HepG2 (cell line): ENCODE results near the gene KIAA1958. TPM values are rescaled to one million over a fixed set of nuclear protein-coding genes. Genes with fewer than 3 reads are reported as not detected.

Source experiments
- ATAC-seq: fragments of 200-7000 bp; cut with Tn5 transposase; 3 replicates; pipeline ENCODE4 v1.9.1; 2020; ENCODE audit warnings: mild to moderate bottlenecking, moderate library complexity
- BruUV-seq: library from RNA; stranded (reverse); fragments of 400-500 nt; replicated peaks from 2 replicates; lab custom pipeline; 2021; lab: Mats Ljungman, UMichigan
- CTCF ChIA-PET: fragments of 300-600 bp; formaldehyde crosslinking; extraction: SDS; loops from one replicate; lab custom pipeline; 2021; ENCODE audit warnings: low total read pairs, inconsistent platforms, low intra/inter-chr PET ratio; lab: Yijun Ruan, JAX
- POLR2A ChIA-PET: fragments of 350-600 bp; sonication (Branson Sonifier 250); formaldehyde crosslinking; loops from one replicate; lab custom pipeline; 2020; ENCODE audit warnings: antibody characterized with exemption, inconsistent platforms; lab: Yijun Ruan, JAX
- DNase-seq: peaks from one replicate; pipeline ENCODE4 v3.0.0-alpha.2; 2015; ENCODE audit warnings: low spot score
- FAIRE-seq: peaks from 3 replicates; lab custom pipeline; 2011; peaks lifted over from hg19 to GRCh38; lab: Jason Lieb, UNC
- H2AFZ ChIP-seq: one replicate; pipeline ENCODE4 v1.6.1; 2011; ENCODE audit warnings: low read length, inconsistent platforms
- H3K27ac ChIP-seq: fragments of 300-600 bp; 3 replicates; pipeline ENCODE4 v1.8.0; 2011; ENCODE audit warnings: mixed run types, mild to moderate bottlenecking, mixed read lengths, low read length, inconsistent platforms; ENCODE audit not compliant: insufficient read depth; ENCODE audit errors: extremely low read length
- H3K27me3 ChIP-seq, 2 experiments: fragments of 200-600 bp in 1 of 2; 2 replicates in 1 of 2; 3 replicates in 1 of 2; pipeline versions ENCODE4 v1.6.0 to v1.8.0; 2011; ENCODE audit warnings: low read length in 2 of 2, mild to moderate bottlenecking in 2 of 2, moderate library complexity in 2 of 2, inconsistent platforms in 1 of 2; ENCODE audit not compliant: insufficient read depth in 2 of 2, control insufficient read depth in 1 of 2
- H3K36me3 ChIP-seq, 2 experiments: fragments of 200-600 bp in 1 of 2; replicated peaks in 1 of 2; 2 replicates in 1 of 2; 3 replicates in 1 of 2; pipeline versions ENCODE4 v1.5.1 to v1.8.0; 2011; ENCODE audit warnings: low read length in 2 of 2, inconsistent platforms in 1 of 2; ENCODE audit not compliant: insufficient read depth in 2 of 2, control insufficient read depth in 1 of 2
- H3K4me1 ChIP-seq: 2 replicates; pipeline ENCODE4 v1.5.1; 2012; ENCODE audit warnings: low read length, inconsistent platforms; ENCODE audit not compliant: insufficient read depth
- H3K4me2 ChIP-seq: 2 replicates; pipeline ENCODE4 v1.6.0; 2011; ENCODE audit warnings: low read depth, low read length, inconsistent platforms
- H3K4me3 ChIP-seq, 3 experiments: fragments of 200-600 bp in 1 of 3; sonication (generic), shearing (Covaris generic) in 1 of 3; replicated peaks in 1 of 3; 2 replicates each; pipeline ENCODE4 v1.5.1; 2011 to 2016; ENCODE audit warnings: low read length in 3 of 3, inconsistent platforms in 2 of 3, low read depth in 2 of 3, mild to moderate bottlenecking in 2 of 3, control low read depth in 1 of 3, mixed read lengths in 1 of 3; ENCODE audit not compliant: insufficient read depth in 1 of 3
- H3K79me2 ChIP-seq: one replicate; pipeline ENCODE4 v1.6.1; 2011; ENCODE audit warnings: low read length, inconsistent platforms; ENCODE audit not compliant: insufficient read depth
- H3K9ac ChIP-seq: 2 replicates; pipeline ENCODE4 v1.6.0; 2011; ENCODE audit warnings: mild to moderate bottlenecking, low read depth, low read length, inconsistent platforms; ENCODE audit not compliant: insufficient read depth
- H3K9me3 ChIP-seq: 2 replicates; pipeline ENCODE4 v1.5.1; 2012; ENCODE audit warnings: mild to moderate bottlenecking, low read length
- H4K20me1 ChIP-seq: 2 replicates; pipeline ENCODE4 v1.6.0; 2011; ENCODE audit warnings: inconsistent platforms, mild to moderate bottlenecking, low read length, moderate library complexity; ENCODE audit not compliant: insufficient read depth
- ISX ChIP-seq: sonication (generic); formaldehyde crosslinking; conservative IDR thresholded peaks from 2 replicates; pipeline ENCODE4 v1.5.0; 2020; ENCODE audit warnings: missing genetic modification reagents
- ONECUT2 ChIP-seq: sonication (generic); formaldehyde crosslinking; IDR thresholded peaks from 2 replicates; pipeline ENCODE4 v1.4.0; 2020; ENCODE audit warnings: missing genetic modification reagents
- TBP ChIP-seq: sonication (generic); formaldehyde crosslinking; IDR thresholded peaks from 2 replicates; pipeline ENCODE4 v1.5.0; 2020; ENCODE audit warnings: missing genetic modification reagents
- TCF7 ChIP-seq: sonication (generic); IDR thresholded peaks from 2 replicates; pipeline ENCODE4 v1.6.1; 2016; ENCODE audit warnings: antibody characterized with exemption, low read depth
- ZC3H13 ChIP-seq: sonication (generic); formaldehyde crosslinking; IDR thresholded peaks from 2 replicates; pipeline ENCODE4 v1.8.1; 2023; ENCODE audit warnings: mild to moderate bottlenecking, missing genetic modification reagents, moderate library complexity
- ZNF569 ChIP-seq: sonication (generic); formaldehyde crosslinking; IDR thresholded peaks from 2 replicates; pipeline ENCODE4 v1.5.0; 2020; ENCODE audit warnings: mild to moderate bottlenecking, missing genetic modification reagents, moderate library complexity, borderline replicate concordance
- WGBS: methylation state at CpG from one replicate; pipeline ENCODE4 v1.1.6; 2017; ENCODE audit warnings: low lambda C conversion rate; 5-methylcytosine and 5-hydroxymethylcytosine counted together
- in situ Hi-C: cut with HindIII; loops from 2 replicates; pipeline ENCODE4 v1.10.0; 2017; ENCODE audit warnings: low pct_unique_long_range_greater_than_20kb; ENCODE audit not compliant: extremely low pct_ligation_motif_present
- intact Hi-C: fragments of 100-400 bp; cut with micrococcal nuclease; formaldehyde crosslinking; loops from one replicate; pipeline ENCODE4 v1.10.0; 2022; ENCODE audit not compliant: unreplicated experiment
- polyA plus RNA-seq, 8 experiments: library from polyadenylated mRNA; depleted of rRNA in 3 of 8; stranded (reverse) in 7 of 8; unstranded in 1 of 8; fragments of >200 nt; fragmentation: Illumina TruSeq in 4 of 8; extraction: Trizol in 4 of 8; gene quantifications; 2 replicates each; pipeline versions ENCODE4 v1.2.1 to v1.2.3, GENCODE V29; 2011 to 2016; ENCODE audit warnings: low read depth in 4 of 8, missing spikeins in 1 of 8, mixed read lengths in 1 of 8; ENCODE audit not compliant: insufficient read depth in 1 of 8
- total RNA-seq, 5 experiments: library from RNA; depleted of rRNA; stranded (reverse); fragments of >200 nt; fragmentation: Illumina TruSeq; extraction: Trizol; gene quantifications; 2 replicates each; pipeline ENCODE4 v1.2.3, GENCODE V29; 2016; ENCODE audit warnings: low read depth in 1 of 5
- TF ChIP-seq, protein P1 (sequence below): sonication (generic); formaldehyde crosslinking; conservative IDR thresholded peaks from 2 replicates; pipeline ENCODE4 v1.5.0; 2020; ENCODE audit warnings: missing genetic modification reagents
- TF ChIP-seq, protein P2 (sequence below): IDR thresholded peaks from 2 replicates; pipeline ENCODE4 v1.6.1; 2018; ENCODE audit warnings: missing genetic modification reagents, mild to moderate bottlenecking, missing compliant biosample characterization
- TF ChIP-seq, protein P3 (sequence below), 2 experiments: fragments of 450-650 bp in 1 of 2; sonication (generic) in 1 of 2; formaldehyde crosslinking in 1 of 2; IDR thresholded peaks; 2 replicates each; pipeline versions ENCODE4 v1.6.1 to v1.8.0; 2016 to 2022; ENCODE audit warnings: antibody characterized with exemption in 1 of 2, mild to moderate bottlenecking in 1 of 2, missing genetic modification reagents in 1 of 2

Gene KIAA1958
- total and polyA plus RNA-seq, 2 of the 13 experiments (the other 11 are each of a cell fraction or from before 2014, with no cell fraction given): 8.5 to 10.3 TPM

DNA sequence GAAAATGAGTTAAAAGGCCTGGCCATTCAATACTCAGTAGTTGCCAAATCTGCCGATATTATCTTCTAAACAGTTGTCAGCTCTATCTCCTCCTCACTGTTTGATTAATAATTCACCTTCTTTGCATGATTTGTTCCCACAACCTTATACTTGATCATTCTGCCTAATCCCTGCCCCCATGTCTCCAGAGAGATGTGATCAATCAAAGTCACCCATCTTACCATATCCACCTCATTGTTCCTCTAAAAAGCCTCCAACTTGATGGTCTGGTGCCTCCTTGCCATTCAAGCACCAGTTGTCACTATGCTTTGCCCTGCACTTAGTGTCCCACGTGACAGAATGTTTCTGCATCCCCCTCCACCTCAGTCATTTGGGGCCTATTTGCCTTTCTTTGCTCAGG is 41.3 kb downstream of the KIAA1958 start:
- no TSS peak for BruUV-seq
- POLR2A ChIA-PET: no interaction called here
- in situ Hi-C loops: no loop called here

More for the DNA sequence above, 41.3 kb downstream of the KIAA1958 start:
- no peaks in the 10 kb centered on the region for H3K9me3 ChIP-seq
- H3K9ac ChIP-seq: no peak overlapping the region
- no peak overlapping the region for H2AFZ ChIP-seq
- H3K36me3 ChIP-seq: no peaks in the 10 kb centered on the region
- ATAC-seq (no peak), DNase-seq (no peak), FAIRE-seq (no peak)
- no peaks in the 10 kb centered on the region for H3K27me3 ChIP-seq
- H3K4me1 ChIP-seq: peaks cover 16% of the 10 kb centered on the region
- H3K79me2 ChIP-seq: peaks cover 59% of the 10 kb centered on the region
- H3K27ac ChIP-seq: no peak overlapping the region
- peaks cover 13% of the 10 kb centered on the region for H4K20me1 ChIP-seq
- no peak overlapping the region for H3K4me2 ChIP-seq
- 93% methylated on average over 2 of the region's 2 CpGs for WGBS
- intact Hi-C loops: no loop called here
- TF ChIP-seq, protein P1, sequence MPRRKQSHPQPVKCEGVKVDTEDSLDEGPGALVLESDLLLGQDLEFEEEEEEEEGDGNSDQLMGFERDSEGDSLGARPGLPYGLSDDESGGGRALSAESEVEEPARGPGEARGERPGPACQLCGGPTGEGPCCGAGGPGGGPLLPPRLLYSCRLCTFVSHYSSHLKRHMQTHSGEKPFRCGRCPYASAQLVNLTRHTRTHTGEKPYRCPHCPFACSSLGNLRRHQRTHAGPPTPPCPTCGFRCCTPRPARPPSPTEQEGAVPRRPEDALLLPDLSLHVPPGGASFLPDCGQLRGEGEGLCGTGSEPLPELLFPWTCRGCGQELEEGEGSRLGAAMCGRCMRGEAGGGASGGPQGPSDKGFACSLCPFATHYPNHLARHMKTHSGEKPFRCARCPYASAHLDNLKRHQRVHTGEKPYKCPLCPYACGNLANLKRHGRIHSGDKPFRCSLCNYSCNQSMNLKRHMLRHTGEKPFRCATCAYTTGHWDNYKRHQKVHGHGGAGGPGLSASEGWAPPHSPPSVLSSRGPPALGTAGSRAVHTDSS (CRISPR knock-in tag): no peak
- TF ChIP-seq, protein P2, sequence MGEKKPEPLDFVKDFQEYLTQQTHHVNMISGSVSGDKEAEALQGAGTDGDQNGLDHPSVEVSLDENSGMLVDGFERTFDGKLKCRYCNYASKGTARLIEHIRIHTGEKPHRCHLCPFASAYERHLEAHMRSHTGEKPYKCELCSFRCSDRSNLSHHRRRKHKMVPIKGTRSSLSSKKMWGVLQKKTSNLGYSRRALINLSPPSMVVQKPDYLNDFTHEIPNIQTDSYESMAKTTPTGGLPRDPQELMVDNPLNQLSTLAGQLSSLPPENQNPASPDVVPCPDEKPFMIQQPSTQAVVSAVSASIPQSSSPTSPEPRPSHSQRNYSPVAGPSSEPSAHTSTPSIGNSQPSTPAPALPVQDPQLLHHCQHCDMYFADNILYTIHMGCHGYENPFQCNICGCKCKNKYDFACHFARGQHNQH (CRISPR knock-in tag): no peak
- TF ChIP-seq ZC3H13 (CRISPR knock-in tag): no peak
- no peak for TF ChIP-seq ZNF569
- no peak for TF ChIP-seq ISX
- TF ChIP-seq TBP (CRISPR knock-in tag): no peak
- no peak for TF ChIP-seq TCF7
- TF ChIP-seq, protein P3, sequence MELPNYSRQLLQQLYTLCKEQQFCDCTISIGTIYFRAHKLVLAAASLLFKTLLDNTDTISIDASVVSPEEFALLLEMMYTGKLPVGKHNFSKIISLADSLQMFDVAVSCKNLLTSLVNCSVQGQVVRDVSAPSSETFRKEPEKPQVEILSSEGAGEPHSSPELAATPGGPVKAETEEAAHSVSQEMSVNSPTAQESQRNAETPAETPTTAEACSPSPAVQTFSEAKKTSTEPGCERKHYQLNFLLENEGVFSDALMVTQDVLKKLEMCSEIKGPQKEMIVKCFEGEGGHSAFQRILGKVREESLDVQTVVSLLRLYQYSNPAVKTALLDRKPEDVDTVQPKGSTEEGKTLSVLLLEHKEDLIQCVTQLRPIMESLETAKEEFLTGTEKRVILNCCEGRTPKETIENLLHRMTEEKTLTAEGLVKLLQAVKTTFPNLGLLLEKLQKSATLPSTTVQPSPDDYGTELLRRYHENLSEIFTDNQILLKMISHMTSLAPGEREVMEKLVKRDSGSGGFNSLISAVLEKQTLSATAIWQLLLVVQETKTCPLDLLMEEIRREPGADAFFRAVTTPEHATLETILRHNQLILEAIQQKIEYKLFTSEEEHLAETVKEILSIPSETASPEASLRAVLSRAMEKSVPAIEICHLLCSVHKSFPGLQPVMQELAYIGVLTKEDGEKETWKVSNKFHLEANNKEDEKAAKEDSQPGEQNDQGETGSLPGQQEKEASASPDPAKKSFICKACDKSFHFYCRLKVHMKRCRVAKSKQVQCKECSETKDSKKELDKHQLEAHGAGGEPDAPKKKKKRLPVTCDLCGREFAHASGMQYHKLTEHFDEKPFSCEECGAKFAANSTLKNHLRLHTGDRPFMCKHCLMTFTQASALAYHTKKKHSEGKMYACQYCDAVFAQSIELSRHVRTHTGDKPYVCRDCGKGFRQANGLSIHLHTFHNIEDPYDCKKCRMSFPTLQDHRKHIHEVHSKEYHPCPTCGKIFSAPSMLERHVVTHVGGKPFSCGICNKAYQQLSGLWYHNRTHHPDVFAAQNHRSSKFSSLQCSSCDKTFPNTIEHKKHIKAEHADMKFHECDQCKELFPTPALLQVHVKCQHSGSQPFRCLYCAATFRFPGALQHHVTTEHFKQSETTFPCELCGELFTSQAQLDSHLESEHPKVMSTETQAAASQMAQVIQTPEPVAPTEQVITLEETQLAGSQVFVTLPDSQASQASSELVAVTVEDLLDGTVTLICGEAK (IDR thresholded peaks at IDR 0.05): no peak
- TF ChIP-seq, protein P3 (CRISPR knock-in tag; IDR thresholded peaks at IDR 0.05): no peak
- TF ChIP-seq ONECUT2 (CRISPR knock-in tag): no peak
- no peak overlapping the region for H3K4me3 ChIP-seq
- CTCF ChIA-PET: no interaction called here
